GM18511 (cell line): ENCODE measurements around the gene ATP10B.
A peak's percentile ranks its signal among the peaks of the same experiment; 100 is the strongest.

Experiments
- ATAC-seq: cut with Tn5 transposase; IDR thresholded peaks from one replicate; pipeline ENCODE4 v1.9.1; 2021; ENCODE audit warnings: mild to moderate bottlenecking, moderate library complexity; ENCODE audit not compliant: unreplicated experiment

ATP10B gene

DNA sequence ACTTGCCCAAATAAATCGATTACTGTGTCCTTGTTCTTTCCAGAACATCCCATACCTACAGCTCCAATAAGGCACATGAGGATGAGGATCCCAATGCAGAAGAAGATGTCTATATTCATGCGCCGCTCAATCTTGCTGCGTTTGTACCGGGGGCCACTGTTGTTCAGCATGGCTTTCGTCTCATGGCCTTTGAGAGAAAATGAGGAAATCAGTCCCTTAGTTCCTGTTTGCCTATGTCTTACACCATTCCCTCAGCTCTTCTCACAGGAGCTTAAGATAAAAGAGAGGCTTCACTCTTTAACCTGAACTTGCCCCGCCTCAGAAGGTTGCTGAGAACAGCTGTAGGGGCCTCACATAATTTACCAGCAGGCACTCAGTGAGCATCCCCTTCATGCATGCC, 211.6 kb downstream of the ATP10B start:
- no peak for ATAC-seq

DNA sequence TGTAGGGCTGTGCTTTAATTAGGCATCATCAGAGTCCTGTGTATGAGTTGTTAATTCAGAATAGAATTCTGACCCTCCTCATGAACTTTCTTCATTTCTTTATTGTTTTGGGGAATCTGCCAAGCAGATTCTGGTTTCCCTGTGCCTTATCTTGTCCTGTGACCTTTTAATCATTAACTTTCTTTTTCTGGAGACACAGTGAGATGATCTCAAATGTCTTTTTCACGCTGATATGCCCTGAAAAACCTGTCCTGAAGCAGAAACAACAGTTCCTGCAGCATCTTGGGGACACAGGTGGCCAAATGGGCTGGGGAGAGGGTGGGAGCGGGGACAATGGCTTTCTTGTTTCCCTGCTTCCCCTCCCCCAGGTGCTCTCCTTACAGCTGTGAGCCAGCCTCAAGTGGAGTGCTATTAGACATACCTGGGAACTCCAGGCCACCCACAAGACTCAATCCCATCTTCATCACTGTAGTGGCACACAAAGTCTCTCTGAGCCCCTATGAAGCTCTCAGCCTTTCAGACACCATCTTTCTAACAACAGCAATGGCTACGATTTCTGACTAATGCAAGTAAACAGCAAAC, 213.8 kb downstream of the ATP10B start:
- peak; percentile 53 for ATAC-seq

DNA sequence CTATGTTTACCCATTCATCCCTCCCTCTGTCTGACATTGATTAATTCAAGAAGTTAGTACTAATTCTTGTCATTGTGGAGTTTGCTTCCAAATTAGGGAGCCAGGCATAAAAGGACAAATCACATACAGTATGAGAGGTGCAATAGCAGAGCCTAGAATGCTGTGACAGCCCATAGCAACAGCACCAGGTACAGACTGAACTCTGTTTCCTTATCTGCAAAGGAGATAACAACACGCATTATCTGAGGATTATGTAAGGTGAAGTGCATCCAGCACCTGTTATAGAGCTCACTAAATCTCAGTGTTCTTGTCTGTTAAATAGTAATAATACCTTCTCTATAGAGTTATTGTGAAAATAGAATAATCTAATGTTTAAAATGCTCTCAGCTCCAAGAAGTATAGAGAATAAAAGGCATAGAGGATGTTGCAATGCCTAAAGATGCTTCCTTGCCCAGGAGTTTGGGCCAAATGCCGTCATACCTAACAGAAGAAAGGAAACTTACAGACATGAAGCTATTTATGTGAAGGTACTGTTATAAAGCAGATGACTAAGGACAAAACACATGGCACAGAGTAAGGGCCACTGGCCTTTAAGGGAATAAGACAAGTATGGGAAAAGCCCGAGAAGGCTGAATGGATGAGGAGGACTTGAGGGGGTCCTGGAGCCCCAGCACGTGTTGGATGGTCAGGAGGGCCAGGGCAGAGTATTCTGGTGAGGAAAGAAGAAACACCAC, 214.5 kb downstream of the ATP10B start:
- ATAC-seq: peak; percentile 3

DNA sequence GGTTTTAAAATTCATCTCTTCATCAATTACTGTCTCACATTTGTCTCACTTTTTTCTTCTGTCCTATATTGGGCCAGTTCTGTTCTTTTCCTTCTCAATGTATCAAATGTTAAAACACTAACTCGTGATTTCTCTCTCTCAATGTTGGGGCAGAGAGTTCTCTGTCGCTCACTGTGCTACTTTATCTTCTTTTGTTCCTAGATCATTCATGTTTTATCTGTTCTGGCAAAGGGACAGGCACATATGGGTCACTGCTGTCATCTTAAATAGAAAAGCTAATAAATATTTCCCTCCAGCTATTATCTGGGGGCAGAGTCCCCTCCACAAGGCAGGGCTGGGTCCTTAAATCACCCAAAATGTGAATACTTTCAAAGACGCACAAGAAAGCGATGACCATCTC, 216.3 kb downstream of the ATP10B start:
- ATAC-seq: no peak

DNA sequence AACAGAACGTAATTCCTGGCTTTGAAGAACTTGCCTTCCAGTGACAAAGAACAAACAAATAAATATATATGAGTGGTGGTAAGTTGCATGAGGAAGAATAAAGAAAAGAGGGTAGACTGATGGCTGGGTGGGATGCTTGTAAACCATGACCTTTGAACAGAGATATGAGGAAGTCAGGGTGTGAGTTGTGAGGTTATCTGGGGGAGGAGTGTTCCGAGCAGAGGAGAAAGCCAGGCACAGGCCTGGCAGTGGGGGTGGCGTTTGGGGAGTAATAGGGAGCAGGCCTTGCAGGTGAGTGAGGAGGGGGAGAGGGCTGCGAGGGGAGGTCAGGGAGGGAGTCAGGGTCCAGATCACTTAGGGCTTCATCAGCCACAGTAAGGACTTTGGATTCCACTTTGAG, 217.0 kb downstream of the ATP10B start:
- no peak for ATAC-seq

DNA sequence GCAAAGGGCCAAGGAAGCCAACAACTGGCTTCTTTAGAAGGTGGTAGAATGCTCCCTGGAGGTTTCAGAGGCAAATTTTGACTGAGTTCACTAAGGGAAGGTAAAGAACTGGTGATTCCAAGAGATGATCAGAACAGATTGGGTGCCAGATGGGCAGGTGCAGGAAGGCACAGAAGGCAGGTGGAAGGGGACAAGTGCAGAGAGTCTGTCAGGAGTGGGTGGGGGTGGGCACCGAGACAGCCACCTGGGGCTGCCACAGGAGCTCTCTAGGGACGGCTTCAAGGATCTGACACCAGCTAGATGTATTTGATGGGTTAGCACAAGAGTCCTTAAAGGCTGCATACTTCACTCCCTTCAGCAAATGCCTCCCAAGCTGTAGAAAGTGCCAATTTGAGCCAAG, 223.0 kb downstream of the ATP10B start:
- peak; percentile 52 for ATAC-seq

DNA sequence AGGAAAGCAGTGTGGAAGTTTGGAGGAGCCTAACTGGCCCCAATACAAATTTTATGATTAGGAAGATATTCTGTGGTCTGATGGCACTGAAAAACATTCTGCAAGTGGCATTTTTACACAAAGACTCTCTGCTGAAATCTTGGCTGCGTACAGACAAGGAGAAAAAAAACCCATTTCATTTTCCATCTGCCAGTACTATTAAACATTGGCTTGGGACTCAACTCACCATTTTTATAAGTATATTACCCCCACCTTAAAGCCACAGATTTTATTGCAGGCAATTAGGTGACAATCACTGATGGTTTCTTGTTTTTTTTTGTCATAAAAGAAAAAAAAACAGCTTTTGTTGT, 223.4 kb downstream of the ATP10B start:
- no peak for ATAC-seq

DNA sequence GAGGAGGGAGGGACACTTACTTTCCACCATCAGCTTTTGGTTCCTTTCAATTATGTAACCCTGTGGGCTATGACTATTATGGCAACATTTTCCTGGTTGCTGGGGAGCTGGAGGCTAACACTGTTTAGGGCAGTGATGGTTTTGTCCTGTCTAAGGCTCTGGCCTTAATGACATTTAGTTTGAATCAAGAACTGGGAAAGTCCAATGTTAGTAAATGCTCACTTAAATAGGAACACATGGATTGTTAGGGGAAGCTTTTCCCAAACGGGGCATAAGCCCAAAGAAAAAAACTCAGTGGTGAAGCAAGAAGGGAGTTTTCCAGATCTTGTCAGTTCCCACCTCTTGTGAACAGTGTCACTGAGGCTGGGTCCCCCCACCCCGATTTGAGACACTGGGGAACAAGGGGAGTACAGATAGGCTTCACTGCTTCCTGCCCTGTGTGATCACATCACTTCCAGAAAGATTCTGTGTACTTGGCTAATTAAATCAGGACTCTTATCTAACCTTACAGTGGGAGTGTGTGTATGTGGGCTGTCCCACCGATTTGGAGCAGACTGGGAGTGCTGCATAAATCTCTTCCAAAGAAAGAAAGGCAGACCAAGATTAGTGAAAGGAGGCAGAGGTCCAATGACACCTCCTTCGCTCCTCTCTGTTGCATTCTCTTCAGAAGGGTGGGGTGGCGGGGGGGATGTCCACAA, 223.9 kb downstream of the ATP10B start:
- no peak for ATAC-seq

DNA sequence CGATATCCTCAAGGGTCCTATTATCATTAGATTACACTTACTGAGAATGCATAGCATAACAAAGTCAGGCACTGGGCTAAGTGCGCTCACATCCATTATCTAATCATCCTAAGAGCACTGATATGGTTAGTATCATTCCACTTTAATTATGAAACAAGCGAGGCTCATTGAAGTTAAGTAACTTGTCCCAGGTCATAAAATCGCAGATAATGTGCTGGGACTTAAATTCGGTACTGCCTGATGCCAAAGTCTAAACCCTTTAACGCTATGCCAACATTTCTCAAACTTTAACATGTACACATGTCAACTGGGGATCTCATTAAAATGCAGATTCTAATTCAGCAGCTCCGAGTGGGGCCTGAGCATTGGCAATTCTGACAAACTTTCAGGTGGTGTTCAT, 225.7 kb downstream of the ATP10B start:
- ATAC-seq: no peak

DNA sequence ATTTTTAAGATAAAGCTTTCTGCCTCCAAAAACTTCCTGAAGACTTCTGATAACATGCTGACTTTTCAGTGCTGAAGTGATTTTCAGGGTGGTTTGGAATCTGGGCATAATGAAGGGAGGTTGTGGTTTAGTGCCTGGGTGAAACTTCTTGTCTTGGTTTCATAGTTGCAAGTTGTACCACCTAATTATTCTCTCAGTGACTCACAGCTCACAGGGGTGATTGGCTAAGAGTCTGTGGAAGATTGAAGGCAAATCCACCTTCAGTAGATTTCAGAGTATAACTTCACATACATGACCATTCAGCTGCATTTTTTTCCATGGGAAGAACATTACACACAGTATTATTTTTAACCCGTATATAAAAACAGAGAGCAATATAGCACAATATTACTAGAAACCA, 230.5 kb downstream of the ATP10B start:
- ATAC-seq: peak; percentile 66

DNA sequence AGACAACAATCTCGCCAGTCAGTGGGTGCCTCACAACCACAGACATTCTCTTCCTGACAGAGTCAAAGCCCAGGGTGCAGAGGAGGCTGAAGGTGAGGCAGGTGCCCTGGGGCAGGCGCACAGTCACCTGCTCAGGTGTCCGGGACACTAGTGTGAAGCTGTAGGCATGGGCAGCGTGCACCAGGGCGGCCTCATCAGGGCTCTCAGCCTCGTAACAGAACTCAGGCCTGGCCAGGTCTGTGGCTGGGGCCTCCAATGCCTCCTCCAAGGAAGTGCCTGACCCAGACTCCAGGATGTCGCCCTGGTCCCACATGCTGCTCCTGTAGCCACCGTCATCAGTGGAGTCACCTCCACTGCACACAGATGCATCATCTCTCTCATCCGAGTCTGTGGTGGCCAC, 231.6 kb downstream of the ATP10B start:
- ATAC-seq: no peak

DNA sequence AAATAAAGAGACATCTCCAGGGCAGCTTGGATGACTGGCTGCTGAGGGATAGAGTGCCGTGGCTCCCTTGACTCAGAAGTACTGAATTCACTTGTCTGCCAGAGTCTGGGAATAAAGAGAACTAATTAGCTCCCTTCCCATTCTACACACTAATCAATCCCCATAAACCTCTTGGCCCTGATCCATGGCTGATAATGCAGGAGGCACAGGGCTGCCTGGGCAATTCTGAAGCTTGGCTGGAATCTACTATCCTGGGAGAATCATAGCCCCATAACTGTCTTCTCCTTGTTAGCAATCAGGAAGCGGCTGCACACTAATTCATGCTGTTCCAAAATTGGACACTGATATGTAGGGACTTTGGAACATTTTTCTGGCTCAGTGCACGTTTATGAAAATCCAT, 232.6 kb downstream of the ATP10B start:
- ATAC-seq: no peak

DNA sequence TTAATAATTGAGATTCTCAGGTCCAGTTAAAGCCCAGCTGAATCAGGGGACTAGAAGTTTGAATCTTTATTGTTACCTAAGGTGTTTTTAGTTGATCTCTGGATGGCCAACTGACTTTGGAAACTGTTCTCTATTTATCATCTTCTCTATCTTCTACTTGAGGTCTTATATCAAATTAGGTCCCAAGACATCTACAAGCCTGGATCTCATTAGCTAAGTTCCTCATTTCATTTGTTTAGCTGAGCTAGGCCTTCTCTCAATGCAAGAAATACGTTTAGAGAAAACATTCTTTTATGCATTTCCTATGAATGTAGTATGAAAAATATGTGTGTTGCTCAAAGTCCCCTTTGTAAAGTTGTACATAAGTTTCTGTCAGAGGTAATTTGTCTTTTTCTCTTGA, 233.7 kb downstream of the ATP10B start:
- ATAC-seq: no peak

DNA sequence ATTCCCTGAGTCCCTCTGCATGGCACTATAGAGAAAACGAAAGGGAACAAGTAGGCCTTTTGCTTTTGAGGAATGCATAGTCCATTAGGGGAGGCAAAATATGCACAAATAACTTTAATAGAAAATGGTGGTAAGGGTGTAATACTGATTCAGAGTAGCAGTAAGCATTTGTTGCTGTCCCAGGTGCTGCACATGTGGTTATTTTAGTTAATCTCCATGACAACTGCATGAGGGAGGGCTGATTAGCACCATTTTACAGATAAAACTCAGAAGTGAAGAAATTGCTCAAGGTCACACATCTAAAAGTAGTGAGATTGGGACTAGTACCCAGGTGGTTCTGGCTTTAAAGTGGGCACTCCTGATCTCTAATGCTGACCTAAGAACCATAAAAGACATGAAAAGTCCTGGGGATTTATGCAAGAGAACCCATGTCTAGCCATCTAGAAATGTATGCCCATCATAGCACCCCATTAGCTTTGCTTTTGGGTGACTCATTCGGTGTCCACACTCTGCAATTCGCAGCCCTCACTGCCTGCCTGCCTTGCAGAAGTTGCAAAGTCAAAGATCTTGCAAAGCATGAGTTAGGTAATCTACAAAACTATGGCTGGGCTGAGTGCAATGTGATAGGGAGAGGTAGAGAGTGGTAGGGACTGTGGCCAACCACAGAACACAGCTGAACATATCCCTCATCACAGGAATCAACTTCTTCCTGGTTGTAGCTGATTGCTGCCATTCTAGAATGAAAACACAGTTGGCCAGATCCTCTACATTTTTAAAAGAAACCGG, 235.1 kb downstream of the ATP10B start:
- no peak for ATAC-seq

DNA sequence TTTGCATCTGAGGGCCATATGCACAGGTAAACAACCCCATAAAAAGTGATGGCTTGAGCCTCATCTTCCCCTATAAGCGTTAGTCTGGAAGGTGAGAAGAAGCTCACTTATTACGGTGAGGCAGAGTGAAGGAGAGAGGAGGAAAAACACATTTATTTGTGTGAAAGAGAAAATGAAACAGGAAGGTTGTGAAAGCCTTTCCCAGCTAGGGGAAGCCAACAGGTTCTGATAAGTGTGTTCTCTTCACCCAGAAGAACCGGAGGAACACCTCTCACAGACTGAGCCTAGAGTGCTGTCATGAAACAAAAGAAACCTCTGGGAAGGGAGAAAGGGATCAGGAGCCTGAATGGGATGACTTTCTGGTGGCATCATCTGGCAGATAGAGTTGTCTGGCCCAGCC, 237.9 kb downstream of the ATP10B start:
- no peak for ATAC-seq

DNA sequence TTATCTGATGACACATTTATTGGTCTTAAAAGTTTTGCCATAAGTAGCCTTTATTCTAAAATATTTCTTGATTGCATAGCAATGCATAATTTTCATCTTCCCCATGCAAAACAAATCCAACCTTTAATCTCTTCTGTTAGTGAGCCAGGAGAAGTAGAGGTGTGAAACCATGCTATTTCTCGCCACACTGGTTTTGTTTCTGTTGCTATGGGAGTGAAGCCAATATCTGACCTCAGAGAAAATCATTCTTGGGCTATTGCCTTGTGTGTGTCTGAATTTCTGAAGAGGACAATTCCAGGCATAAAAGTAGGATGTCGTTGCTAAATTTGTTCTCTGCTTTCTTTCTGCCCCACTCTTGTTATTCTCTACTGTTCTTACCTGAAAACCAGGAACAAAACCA, 246.7 kb downstream of the ATP10B start:
- peak; percentile 92 for ATAC-seq

DNA sequence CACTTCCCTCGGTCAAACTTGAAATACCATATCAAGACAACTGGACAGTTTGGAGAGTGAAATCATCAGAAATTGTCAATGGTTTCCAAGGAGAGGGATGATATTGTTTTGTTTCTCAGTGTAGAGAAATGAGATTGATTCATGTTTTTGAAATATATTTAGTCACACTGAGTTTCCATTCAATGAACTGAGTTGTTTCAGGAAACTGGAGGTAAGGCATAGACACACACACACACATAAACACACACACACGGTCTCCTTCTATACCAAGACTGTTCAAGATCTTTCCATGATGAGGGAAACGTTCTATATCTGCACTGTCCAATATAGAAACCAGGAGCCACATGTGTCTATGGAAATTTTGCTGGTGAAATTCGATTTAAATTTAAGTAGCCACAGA, 247.5 kb downstream of the ATP10B start:
- no peak for ATAC-seq

DNA sequence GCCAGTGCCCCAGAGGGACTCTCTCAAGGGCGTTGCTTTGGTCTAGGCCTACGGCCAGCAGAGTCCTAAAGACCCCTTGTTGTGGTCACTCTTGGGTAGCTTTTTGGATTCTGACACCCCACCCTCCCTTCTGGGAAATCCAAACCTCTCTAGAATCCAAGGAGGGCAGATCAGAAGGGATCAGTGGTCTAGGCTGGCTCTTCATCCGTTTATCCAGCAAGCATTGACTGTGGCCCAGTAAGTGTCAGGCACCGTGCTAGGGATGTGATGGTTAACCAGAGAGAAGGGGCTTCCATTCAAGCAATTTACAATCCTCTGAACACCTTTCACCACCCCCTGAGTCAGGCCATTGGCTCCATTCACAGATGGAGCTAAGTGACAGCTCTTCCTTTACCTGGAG, 249.3 kb downstream of the ATP10B start:
- no peak for ATAC-seq

DNA sequence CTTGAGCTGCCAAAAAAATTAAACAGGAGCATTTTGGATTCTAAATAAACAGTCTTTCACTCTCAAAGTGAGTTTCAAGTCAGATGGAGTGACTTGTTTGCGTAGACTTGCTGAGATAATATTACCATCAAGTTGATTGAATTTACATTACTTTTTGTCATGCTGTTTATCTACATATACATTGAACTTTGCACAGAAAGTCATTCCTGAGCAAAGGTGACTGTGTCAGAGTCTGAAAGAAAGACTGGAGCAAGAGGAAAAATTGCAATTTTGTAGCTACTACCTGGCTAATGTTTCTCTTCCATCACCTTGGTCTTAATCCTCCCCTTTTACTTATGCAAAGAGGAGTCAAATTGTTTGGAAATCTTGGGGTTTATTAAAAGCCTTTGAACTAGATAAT, 251.0 kb downstream of the ATP10B start:
- no peak for ATAC-seq

DNA sequence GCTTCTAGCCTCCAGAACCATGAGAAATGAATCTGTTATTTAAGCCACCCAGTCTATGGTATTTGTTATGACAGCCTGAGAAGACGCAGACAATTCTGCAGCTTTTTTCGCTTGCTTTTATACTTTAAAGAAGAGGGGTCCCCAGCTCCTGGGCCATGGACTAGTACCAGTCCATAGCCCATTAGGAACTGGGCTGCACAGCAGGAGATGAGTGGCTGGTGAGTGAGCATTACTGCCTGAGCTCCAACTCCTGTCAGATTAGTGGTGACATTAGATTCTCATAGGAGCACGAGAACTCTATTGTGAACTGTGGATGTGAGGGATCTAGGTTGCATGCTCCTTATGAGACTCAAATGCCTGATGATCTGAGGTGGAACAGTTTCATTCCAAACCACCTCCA, 278.7 kb downstream of the ATP10B start:
- no peak for ATAC-seq

DNA sequence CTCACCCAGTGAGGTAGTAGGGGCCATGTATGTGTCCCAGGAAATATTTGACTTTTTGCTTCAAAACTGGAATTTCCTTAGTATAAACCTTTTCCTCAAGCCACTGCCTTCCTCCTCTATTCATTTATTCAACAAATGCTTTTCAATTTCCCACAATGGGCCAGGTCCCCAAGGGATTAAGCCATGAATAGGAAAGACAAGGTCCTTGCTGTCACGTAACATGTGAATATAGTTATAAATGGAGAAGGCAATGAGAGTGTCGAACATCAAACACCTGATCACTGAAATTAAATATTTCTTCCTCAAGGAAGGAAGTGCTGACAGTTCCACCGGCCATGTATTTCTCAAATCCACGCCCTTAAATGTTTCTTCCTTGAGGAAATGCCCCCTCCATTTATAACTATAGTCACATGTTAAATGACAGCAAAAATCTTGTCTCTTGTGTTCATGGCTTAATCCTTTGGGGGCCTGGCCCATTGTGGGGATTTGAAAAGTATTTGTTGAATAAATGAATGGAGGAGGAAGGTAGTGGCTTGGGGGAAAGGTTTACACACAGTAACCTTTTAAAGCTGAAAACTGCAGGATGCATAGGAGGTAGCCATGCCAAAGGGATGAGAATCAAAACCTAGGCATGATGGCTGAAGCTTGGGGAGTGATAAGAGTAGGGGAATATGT, 284.8 kb downstream of the ATP10B start:
- no peak for ATAC-seq
